Measurements from ENCODE around the gene COL6A2. TPM values are rescaled to one million over a fixed set of nuclear protein-coding genes. Genes with fewer than 3 reads are reported as not detected.

COL6A2 gene
- total and polyA plus RNA-seq, 2 donors (not counting 1 experiment from before 2014, with no cell fraction given), result 1.2 to 2.1 TPM

DNA sequence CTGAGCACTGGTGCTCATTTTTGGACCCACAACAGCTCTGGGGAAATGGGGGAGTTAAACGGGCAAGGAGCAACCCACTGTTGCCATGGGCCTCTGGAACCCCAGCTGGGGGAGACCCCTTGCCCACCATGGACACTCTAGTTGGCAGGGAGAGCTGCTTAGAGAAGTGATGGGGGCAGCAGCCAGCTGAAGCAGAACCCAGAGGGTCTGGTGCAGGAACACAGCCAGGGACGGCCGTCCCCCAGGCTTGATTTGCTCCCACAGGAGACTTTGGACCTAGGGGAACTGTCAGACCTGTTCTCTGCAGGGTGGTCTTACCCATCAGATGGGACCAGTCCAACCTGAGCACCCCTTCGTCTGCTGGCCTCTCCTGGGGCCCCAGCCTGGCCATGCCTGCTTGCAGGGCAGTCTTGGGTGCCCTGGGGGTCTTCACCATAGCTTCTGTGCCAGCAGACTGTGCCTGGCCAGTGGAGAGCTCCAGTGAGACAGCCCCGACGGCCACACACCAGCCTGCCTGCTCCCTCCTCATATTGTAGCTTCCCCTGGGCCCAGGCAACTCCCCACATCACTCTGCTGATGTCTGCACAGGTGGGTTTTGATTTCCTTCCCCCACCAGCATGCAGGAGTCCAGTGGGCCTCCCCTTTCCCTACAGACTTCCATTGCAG lies 75.1 kb downstream of the COL6A2 start:
- DNase-seq, result no peak
- Mint-ChIP-seq H3K4me1 (peaks cover 10% of the 10 kb centered on the region), H3K4me3 (no peak overlapping the region), H3K27me3 (no peaks in the 10 kb centered on the region), H3K9me3 (ENCODE audit: insufficient read depth) (peaks cover 7% of the 10 kb centered on the region), H3K27ac (no peak overlapping the region)
- ChIA-PET CTCF (no interaction called here), POLR2A (no interaction called here)
- intact Hi-C loops (cut with micrococcal nuclease), result no loop called here
- H3K36me3 ChIP-seq (replicated peaks in 1 of 2; ENCODE audit: control extremely low read depth in 1 of 2, control insufficient read depth in 1 of 2, extremely low read depth in 1 of 2, insufficient read depth in 2 of 2, low read length in 1 of 2), result no peaks in the 10 kb centered on the region
- 88% methylated on average over 6 of the region's 6 CpGs for WGBS (ENCODE audit: insufficient coverage)
- no peaks in the 10 kb centered on the region for H4K20me1 ChIP-seq (ENCODE audit: control insufficient read depth, insufficient read depth, low read length, poor library complexity, severe bottlenecking)
- no peak overlapping the region for H3K4me3 ChIP-seq (ENCODE audit: control extremely low read depth in 1 of 5, extremely low read depth in 1 of 5, insufficient read depth in 1 of 5, low read depth in 2 of 5, low read length in 4 of 5)
- no peak overlapping the region for H3K4me2 ChIP-seq (replicated peaks; ENCODE audit: low read depth, low read length, poor library complexity, severe bottlenecking)
- H3K79me2 ChIP-seq (ENCODE audit: control insufficient read depth, insufficient read depth, low read length), result peaks cover 7% of the 10 kb centered on the region
- peaks cover 1 to 16% (median 3%) of the 10 kb centered on the region in 3 donors for H3K9me3 ChIP-seq (ENCODE audit: control extremely low read depth in 1 of 3, control insufficient read depth in 2 of 3, insufficient read depth in 1 of 3, low read length in 2 of 3)
- no peaks in the 10 kb centered on the region for H3K4me1 ChIP-seq (ENCODE audit: control insufficient read depth in 2 of 2, insufficient read depth in 2 of 2, low read length in 2 of 2)
- H3K27ac ChIP-seq (ENCODE audit: low read length in 2 of 2), result no peak overlapping the region
- no peaks in the 10 kb centered on the region for H3K27me3 ChIP-seq (replicated peaks in 1 of 4; ENCODE audit: control extremely low read depth in 1 of 4, control insufficient read depth in 3 of 4, insufficient read depth in 4 of 4, low read length in 3 of 4)
- H3K9ac ChIP-seq (ENCODE audit: low read length), result no peak overlapping the region
- no peak overlapping the region for H2AFZ ChIP-seq (ENCODE audit: insufficient read depth, low read depth, low read length, poor library complexity, severe bottlenecking)
- no peak for ATAC-seq (ENCODE audit: low read depth)
- TF ChIP-seq, protein P1, sequence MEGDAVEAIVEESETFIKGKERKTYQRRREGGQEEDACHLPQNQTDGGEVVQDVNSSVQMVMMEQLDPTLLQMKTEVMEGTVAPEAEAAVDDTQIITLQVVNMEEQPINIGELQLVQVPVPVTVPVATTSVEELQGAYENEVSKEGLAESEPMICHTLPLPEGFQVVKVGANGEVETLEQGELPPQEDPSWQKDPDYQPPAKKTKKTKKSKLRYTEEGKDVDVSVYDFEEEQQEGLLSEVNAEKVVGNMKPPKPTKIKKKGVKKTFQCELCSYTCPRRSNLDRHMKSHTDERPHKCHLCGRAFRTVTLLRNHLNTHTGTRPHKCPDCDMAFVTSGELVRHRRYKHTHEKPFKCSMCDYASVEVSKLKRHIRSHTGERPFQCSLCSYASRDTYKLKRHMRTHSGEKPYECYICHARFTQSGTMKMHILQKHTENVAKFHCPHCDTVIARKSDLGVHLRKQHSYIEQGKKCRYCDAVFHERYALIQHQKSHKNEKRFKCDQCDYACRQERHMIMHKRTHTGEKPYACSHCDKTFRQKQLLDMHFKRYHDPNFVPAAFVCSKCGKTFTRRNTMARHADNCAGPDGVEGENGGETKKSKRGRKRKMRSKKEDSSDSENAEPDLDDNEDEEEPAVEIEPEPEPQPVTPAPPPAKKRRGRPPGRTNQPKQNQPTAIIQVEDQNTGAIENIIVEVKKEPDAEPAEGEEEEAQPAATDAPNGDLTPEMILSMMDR (IDR thresholded peaks at IDR 0.05), result no peak
- TF ChIP-seq EZH2 (IDR thresholded peaks at IDR 0.05; ENCODE audit: borderline replicate concordance, insufficient read depth, low read depth, low read length, poor library complexity, severe bottlenecking), result no peak

DNA sequence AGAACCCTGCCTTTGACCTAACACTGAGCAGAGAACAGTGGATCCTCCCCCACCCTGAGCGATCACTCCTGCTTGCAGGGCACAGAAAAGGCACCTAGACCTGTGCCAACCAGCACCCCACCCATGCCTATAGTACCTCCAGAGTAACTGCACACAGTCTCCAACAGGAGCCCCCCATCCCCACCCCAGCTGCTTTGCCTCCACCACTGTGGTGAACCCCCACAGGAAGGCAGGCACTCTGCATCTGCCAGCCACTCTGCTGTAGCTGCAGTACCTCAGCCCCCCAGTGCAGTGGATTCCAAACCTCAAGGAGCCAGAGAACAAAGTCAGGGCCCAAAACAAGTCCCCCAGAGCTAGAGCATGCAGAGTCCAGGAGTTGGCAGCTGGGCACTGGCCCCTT lies 75.7 kb downstream of the COL6A2 start:
- POLR2A ChIA-PET, result no interaction called here
- ATAC-seq (ENCODE audit: low read depth), result no peak

More for the DNA sequence above, 75.7 kb downstream of the COL6A2 start:
- Histone ChIP-seq H3K36me3 (replicated peaks in 1 of 2; ENCODE audit: control extremely low read depth in 1 of 2, control insufficient read depth in 1 of 2, extremely low read depth in 1 of 2, insufficient read depth in 2 of 2, low read length in 1 of 2) (no peaks in the 10 kb centered on the region), H3K9me3 (ENCODE audit: control extremely low read depth in 1 of 3, control insufficient read depth in 2 of 3, insufficient read depth in 1 of 3, low read length in 2 of 3) (peaks cover 1 to 16% (median 3%) of the 10 kb centered on the region in 3 donors), H3K27me3 (replicated peaks in 1 of 4; ENCODE audit: control extremely low read depth in 1 of 4, control insufficient read depth in 3 of 4, insufficient read depth in 4 of 4, low read length in 3 of 4) (no peaks in the 10 kb centered on the region), H3K79me2 (ENCODE audit: control insufficient read depth, insufficient read depth, low read length) (peaks cover 7% of the 10 kb centered on the region), H3K4me2 (replicated peaks; ENCODE audit: low read depth, low read length, poor library complexity, severe bottlenecking) (no peak overlapping the region), H2AFZ (ENCODE audit: insufficient read depth, low read depth, low read length, poor library complexity, severe bottlenecking) (no peak overlapping the region), H3K4me3 (ENCODE audit: control extremely low read depth in 1 of 5, extremely low read depth in 1 of 5, insufficient read depth in 1 of 5, low read depth in 2 of 5, low read length in 4 of 5) (no peak overlapping the region), H3K4me1 (ENCODE audit: control insufficient read depth in 2 of 2, insufficient read depth in 2 of 2, low read length in 2 of 2) (no peaks in the 10 kb centered on the region), H3K9ac (ENCODE audit: low read length) (no peak overlapping the region), H4K20me1 (ENCODE audit: control insufficient read depth, insufficient read depth, low read length, poor library complexity, severe bottlenecking) (no peaks in the 10 kb centered on the region), H3K27ac (ENCODE audit: low read length in 2 of 2) (no peak overlapping the region)
- no peak for DNase-seq
- CTCF ChIA-PET, result no interaction called here
- H3K4me3 Mint-ChIP-seq, result no peak overlapping the region
- H3K4me1 Mint-ChIP-seq, result peaks cover 10% of the 10 kb centered on the region
- no peak overlapping the region for H3K27ac Mint-ChIP-seq
- intact Hi-C loops (cut with micrococcal nuclease), result no loop called here
- TF ChIP-seq, protein P1 (IDR thresholded peaks at IDR 0.05), result no peak
- no peak for TF ChIP-seq EZH2 (IDR thresholded peaks at IDR 0.05; ENCODE audit: borderline replicate concordance, insufficient read depth, low read depth, low read length, poor library complexity, severe bottlenecking)
- WGBS (ENCODE audit: insufficient coverage), result 100% methylated on average over 1 of the region's 1 CpG
- H3K9me3 Mint-ChIP-seq (ENCODE audit: insufficient read depth), result peaks cover 7% of the 10 kb centered on the region
- no peaks in the 10 kb centered on the region for H3K27me3 Mint-ChIP-seq

Measured in B cell (primary cell).